NCI-H146 (cell line): ENCODE measurements around the gene PWP2.
"Not testable (repeated sequence)": the region's sequence is repeated elsewhere in the genome, so short reads cannot be mapped to it uniquely, and the experiment has no call there.

Experiments used
- DNase-seq: peaks from one replicate; lab custom pipeline; 2025; lab: John Stamatoyannopoulos, UW

PWP2 gene

DNA sequence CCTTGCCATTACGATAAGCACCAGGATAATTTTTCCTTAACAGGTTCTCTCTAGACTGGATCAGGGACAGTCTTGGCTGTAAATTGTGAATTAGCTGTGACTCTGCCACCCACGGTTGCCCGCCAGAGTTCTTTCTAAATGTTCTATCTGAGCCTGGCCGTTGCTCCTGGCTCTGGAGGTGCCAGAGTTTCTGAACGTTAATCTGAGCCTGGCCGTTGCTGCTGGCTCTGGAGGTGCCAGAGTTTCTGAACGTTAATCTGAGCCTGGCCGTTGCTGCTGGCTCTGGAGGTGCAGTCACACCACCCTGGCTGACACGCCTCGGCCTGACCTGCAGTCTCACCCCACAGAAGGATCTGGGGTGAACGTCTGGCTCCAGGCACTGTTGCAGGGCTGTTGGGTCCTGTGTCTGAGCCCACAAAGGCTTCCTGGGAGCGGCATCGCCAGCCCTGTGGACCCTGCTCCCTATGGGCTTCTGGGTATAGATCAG, 56.0 kb downstream of the PWP2 start:
- not testable (repeated sequence) for DNase-seq

GRCh38 chr21:44165933-44166332, 58.7 kb downstream of the PWP2 start:
- not testable (repeated sequence) for DNase-seq

DNA sequence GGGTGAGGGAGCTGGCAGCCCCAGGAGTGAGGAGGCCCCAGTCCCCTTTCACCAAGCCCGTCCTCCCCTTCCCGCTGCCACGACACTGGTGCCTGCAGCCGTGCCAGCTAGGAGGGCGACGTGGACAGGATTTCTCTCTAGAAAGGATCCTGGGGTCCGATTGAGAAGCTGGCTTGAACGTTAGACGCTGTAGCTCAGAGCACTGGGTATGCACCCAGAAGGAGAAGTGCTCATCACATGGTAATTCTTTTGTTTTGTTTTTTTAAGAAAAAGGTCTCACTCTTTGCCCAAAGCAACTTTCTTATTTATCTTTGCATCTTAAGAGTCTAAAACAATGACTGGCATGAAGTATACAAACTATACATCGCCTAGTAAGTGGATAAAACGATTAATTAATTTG, 60.3 kb downstream of the PWP2 start:
- not testable (repeated sequence) for DNase-seq

DNA sequence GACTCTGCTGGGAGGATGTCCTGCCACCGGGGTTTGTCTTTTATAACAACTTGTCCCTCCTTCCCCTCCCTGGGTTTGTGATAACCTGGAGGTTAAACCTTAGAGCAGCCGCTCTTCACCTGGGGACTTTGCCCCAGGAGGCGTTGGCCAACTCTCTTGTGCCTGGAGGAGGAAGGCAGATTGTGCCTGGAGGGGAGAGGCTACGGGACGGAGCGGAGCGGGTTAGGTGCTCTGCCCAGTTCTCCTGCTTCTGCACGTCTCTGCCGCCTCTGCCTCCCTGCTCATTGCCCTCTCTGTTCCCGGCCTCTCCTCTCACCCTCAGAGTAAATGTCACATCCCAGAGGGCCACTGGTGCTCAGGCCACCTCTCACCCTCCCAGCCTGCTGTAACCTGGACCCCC, 63.1 kb downstream of the PWP2 start:
- DNase-seq = not testable (repeated sequence)

DNA sequence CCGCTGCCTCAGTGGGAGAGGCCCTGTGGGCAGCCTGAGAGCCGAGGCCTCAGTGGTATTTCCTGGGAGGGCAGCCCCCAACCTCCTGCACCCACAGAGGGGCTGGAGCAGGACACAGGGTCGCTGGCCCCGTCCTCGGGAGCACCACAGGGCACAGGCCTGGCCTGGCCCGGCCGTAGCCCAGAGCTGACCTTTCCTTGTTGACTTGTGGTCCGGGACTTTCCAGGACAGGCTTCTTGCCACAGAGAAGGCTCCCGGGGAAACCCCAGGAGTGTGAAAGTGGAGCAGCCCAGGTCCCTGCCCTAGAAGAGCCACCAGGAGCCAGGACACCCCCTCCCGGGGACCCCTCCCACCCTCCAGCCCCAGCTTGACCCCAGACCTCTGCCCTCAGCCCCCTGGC, 63.7 kb downstream of the PWP2 start:
- not testable (repeated sequence) for DNase-seq

GRCh38 chr21:44171962-44172572, 64.9 kb downstream of the PWP2 start:
- DNase-seq = not testable (repeated sequence)

DNA sequence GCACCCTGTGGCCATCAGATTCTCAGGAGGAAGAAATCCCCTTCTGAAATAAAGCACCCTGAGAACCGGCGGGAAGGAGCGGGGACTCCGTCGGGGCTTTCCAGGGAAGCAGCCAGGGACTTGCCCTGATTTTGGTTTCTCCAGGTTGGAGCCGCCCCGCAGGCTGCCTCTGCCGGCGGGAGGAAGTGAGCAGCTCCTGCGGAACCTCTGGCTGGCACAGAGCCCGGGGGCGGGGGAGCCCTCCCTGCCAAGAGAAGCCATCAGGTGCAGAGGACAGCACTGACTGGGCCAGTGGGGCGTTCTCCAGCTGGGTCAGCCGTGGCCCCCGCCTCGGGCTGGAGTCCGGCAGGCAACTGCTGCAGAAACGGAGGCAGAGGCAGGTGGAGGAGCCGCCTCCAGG, 65.5 kb downstream of the PWP2 start:
- DNase-seq = not testable (repeated sequence)

GRCh38 chr21:44175189-44175588, 68.0 kb downstream of the PWP2 start:
- DNase-seq = not testable (repeated sequence)

DNA sequence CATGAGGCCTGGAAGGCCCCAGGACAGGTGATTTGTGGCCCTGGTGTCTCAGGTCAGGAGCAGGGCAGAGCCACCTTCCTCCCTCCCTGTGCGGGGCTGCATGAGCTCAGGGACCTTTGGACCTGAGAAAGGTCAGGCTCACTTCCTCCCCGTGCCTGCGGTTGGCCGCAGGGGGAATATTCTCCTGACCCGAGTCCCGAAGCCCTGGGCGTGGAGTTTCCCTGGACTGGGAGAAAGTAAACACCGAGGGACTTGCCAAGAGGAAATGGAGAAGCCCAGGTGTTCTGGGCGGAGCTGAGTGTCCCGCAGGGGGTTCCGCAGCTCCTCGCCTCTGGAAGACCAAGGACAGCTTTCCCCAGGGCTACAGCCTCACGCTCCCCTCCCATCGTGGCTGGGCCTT, 68.9 kb downstream of the PWP2 start:
- not testable (repeated sequence) for DNase-seq
